Measurements from ENCODE around the gene MYCBP2.

GRCh38 chr13:77219401-77219800 lies 107.5 kb downstream of the MYCBP2 start:
- TF ChIP-seq CTCF (IDR thresholded peaks at IDR 0.05; ENCODE audit: insufficient read depth, low read length, poor library complexity, severe bottlenecking) (no peak), EZH2phosphoT487 (conservative IDR thresholded peaks at IDR 0.05; ENCODE audit: low read length) (no peak)
